Muscle layer of colon (tissue), 2 donors: ENCODE data around the gene C11orf58.

Experiments used
- H3K27ac ChIP-seq: one replicate; pipeline ENCODE4 v1.7.0; 2013; ENCODE audit warnings: low read depth, mild to moderate bottlenecking, low read length, moderate library complexity
- H3K27me3 ChIP-seq, 2 donors: one replicate each; pipeline ENCODE4 v1.7.0; 2013; ENCODE audit warnings: low read length in 2 of 2, mild to moderate bottlenecking in 2 of 2; ENCODE audit not compliant: insufficient read depth in 2 of 2, control insufficient read depth in 1 of 2
- H3K36me3 ChIP-seq: one replicate; pipeline ENCODE4 v1.7.0; 2013; ENCODE audit warnings: mild to moderate bottlenecking, low read length; ENCODE audit not compliant: insufficient read depth
- H3K4me1 ChIP-seq: one replicate; pipeline ENCODE4 v1.7.0; 2013; ENCODE audit warnings: mild to moderate bottlenecking, low read length; ENCODE audit not compliant: insufficient read depth
- H3K4me3 ChIP-seq, 2 donors: one replicate each; pipeline ENCODE4 v1.7.0; 2013; ENCODE audit warnings: low read length in 2 of 2, low read depth in 1 of 2, mild to moderate bottlenecking in 1 of 2, moderate library complexity in 1 of 2
- H3K9ac ChIP-seq: one replicate; pipeline ENCODE4 v1.7.0; 2013; ENCODE audit warnings: low read length
- H3K9me3 ChIP-seq: one replicate; pipeline ENCODE4 v1.7.0; 2013; ENCODE audit warnings: mild to moderate bottlenecking, low read length
- donor health status: abdominal sarcoma.
- donor health status: Adenocarcinoma of cecum.

C11orf58 gene

GRCh38 chr11:16799221-16799620, 60.8 kb downstream of the C11orf58 start:
- no peaks in the 10 kb centered on the region for H3K36me3 ChIP-seq

DNA sequence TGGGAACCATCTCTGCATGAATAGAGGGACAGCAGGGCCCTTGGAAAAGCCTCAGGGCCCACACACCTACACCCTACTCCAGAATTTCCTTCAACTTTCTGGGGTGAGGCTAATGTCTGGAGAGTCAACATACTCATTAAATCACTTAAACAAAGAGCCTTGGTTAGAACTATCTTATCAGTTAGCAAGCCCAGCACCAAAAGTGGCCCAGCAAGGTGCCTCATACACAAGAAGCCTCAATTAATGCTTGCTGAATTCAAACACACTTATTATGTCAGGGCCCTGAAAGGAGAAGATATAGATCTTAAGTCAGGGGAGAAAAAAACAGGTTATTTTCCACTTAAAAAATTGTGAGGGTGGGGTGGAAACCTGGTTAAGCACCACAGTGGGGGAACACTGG, 61.4 kb downstream of the C11orf58 start:
- no peak overlapping the region for H3K27ac ChIP-seq

More at GRCh38 chr11:16799221-16799620, 60.8 kb downstream of the C11orf58 start:
- H3K9me3 ChIP-seq: no peaks in the 10 kb centered on the region
- H3K27ac ChIP-seq: no peak overlapping the region
- no peak overlapping the region for H3K4me3 ChIP-seq
- no peak overlapping the region for H3K9ac ChIP-seq
- no peaks in the 10 kb centered on the region for H3K4me1 ChIP-seq
- no peaks in the 10 kb centered on the region for H3K27me3 ChIP-seq

GRCh38 chr11:16800382-16800781, 61.9 kb downstream of the C11orf58 start:
- Histone ChIP-seq H3K27me3 (no peaks in the 10 kb centered on the region), H3K27ac (no peak overlapping the region), H3K4me1 (no peaks in the 10 kb centered on the region), H3K36me3 (no peaks in the 10 kb centered on the region), H3K9ac (no peak overlapping the region), H3K4me3 (no peak overlapping the region), H3K9me3 (no peaks in the 10 kb centered on the region)

More for the DNA sequence above, 61.4 kb downstream of the C11orf58 start:
- Histone ChIP-seq H3K4me1 (no peaks in the 10 kb centered on the region), H3K27me3 (no peaks in the 10 kb centered on the region), H3K9me3 (no peaks in the 10 kb centered on the region), H3K4me3 (no peak overlapping the region), H3K9ac (no peak overlapping the region), H3K36me3 (no peaks in the 10 kb centered on the region)

GRCh38 chr11:16801288-16801980, 63.0 kb downstream of the C11orf58 start:
- Histone ChIP-seq H3K9ac (no peak overlapping the region), H3K4me1 (no peaks in the 10 kb centered on the region), H3K27me3 (no peaks in the 10 kb centered on the region), H3K36me3 (no peaks in the 10 kb centered on the region), H3K27ac (no peak overlapping the region), H3K9me3 (no peaks in the 10 kb centered on the region), H3K4me3 (no peak overlapping the region)

- H3K4me1 ChIP-seq: no peaks in the 10 kb centered on the region
Observed at GRCh38 chr11:16804104-16804947, 65.9 kb downstream of the C11orf58 start.

DNA sequence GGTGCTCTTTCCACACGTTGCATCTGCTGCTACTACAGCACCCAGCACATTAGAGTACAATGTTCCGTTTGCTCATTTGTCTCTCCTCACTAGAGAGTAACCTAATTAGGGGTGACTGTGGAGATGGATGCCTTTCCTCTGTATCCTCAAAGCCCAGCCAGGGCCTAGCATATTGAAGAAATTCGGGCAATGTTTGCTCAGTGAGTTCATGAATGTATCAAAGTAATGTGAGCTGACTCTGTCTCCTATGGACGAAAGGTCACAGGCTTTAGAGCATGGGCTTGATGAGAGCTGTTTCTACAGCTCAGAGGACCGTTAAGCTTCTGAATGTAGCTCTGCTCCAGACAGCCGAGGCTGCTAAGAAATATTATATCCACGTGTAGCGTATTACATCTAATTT, 67.5 kb downstream of the C11orf58 start:
- H3K27me3 ChIP-seq: no peaks in the 10 kb centered on the region
- no peaks in the 10 kb centered on the region for H3K36me3 ChIP-seq
- H3K9ac ChIP-seq: no peak overlapping the region
- H3K9me3 ChIP-seq: no peaks in the 10 kb centered on the region
- no peak overlapping the region for H3K4me3 ChIP-seq
- H3K4me1 ChIP-seq: no peaks in the 10 kb centered on the region
- H3K27ac ChIP-seq: no peak overlapping the region

More at GRCh38 chr11:16804104-16804947, 65.9 kb downstream of the C11orf58 start:
- Histone ChIP-seq H3K27me3 (no peaks in the 10 kb centered on the region), H3K4me3 (no peak overlapping the region), H3K27ac (no peak overlapping the region), H3K9ac (no peak overlapping the region), H3K9me3 (no peaks in the 10 kb centered on the region), H3K36me3 (no peaks in the 10 kb centered on the region)

DNA sequence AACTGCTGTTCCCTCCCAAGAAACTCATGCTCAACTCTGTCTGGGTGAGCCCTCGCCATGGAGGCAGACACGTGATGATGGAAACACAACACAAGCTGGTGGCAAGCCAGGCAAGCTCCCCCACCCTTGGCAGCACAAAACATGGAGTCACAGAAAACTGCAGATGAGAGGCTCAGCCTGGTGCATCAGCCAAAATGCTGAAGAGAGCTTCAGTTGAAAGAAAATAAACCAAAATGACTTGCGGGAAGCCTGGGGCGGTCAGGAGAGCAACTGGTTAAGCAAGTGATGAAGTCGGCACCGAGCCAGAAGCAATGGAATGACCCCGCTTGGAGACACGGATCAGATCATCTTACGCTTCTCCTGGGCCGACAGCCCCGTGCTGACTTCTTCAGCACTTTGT, 68.3 kb downstream of the C11orf58 start:
- H3K9ac ChIP-seq: no peak overlapping the region
- H3K4me1 ChIP-seq: no peaks in the 10 kb centered on the region
- no peak overlapping the region for H3K4me3 ChIP-seq
- H3K9me3 ChIP-seq: no peaks in the 10 kb centered on the region
- H3K27ac ChIP-seq: no peak overlapping the region
- no peaks in the 10 kb centered on the region for H3K36me3 ChIP-seq
- H3K27me3 ChIP-seq: no peaks in the 10 kb centered on the region

DNA sequence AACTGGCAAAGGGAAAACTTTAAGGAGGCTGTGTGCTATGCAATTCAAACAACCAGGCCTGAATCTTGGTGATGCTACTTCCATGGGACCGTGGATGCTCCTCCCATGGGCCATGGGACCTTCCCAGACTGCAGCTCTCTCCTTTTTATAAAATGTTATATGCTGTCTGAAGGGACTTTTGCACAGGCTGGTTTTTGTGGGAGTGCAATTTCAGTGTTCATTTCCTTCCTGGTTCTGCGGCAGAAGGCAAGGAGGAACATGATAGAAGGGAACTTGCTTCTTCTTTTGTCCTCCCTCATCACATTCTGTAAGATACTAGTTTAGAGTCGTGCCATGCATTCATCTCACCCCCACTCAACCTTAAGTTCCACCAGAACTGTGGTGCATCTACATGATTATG, 68.9 kb downstream of the C11orf58 start:
- Histone ChIP-seq H3K9me3 (no peaks in the 10 kb centered on the region), H3K4me1 (no peaks in the 10 kb centered on the region), H3K9ac (no peak overlapping the region), H3K27ac (no peak overlapping the region), H3K4me3 (no peak overlapping the region), H3K36me3 (no peaks in the 10 kb centered on the region), H3K27me3 (no peaks in the 10 kb centered on the region)
